Measurements from ENCODE around the gene NPY4R2.
"Not testable (repeated sequence)": the region's sequence is repeated elsewhere in the genome, so short reads cannot be mapped to it uniquely, and the experiment has no call there.

GRCh38 chr10:47886356-47886755, 32.1 kb upstream of the NPY4R2 start:
- not testable (repeated sequence) for TF ChIP-seq MYC (IDR thresholded peaks at IDR 0.05; ENCODE audit: low read depth, low read length); CTCF (IDR thresholded peaks at IDR 0.05; ENCODE audit: extremely low read depth in 1 of 2, insufficient read depth in 1 of 2, low read depth in 1 of 2, low read length in 2 of 2); POLR2A (IDR thresholded peaks at IDR 0.05; ENCODE audit: low read depth, low read length); EZH2 (IDR thresholded peaks at IDR 0.05; ENCODE audit: borderline replicate concordance, low read depth, low read length, severe bottlenecking); JUN (IDR thresholded peaks at IDR 0.05; ENCODE audit: borderline replicate concordance, insufficient read depth, insufficient read length, low read depth); POLR2AphosphoS5 (IDR thresholded peaks at IDR 0.05; ENCODE audit: insufficient read depth, low read depth, low read length); MAX (IDR thresholded peaks at IDR 0.05; ENCODE audit: insufficient read depth, insufficient read length)

Measured in endothelial cell of umbilical vein (primary cell).